Measurements from ENCODE around the gene NFIB.

DNA sequence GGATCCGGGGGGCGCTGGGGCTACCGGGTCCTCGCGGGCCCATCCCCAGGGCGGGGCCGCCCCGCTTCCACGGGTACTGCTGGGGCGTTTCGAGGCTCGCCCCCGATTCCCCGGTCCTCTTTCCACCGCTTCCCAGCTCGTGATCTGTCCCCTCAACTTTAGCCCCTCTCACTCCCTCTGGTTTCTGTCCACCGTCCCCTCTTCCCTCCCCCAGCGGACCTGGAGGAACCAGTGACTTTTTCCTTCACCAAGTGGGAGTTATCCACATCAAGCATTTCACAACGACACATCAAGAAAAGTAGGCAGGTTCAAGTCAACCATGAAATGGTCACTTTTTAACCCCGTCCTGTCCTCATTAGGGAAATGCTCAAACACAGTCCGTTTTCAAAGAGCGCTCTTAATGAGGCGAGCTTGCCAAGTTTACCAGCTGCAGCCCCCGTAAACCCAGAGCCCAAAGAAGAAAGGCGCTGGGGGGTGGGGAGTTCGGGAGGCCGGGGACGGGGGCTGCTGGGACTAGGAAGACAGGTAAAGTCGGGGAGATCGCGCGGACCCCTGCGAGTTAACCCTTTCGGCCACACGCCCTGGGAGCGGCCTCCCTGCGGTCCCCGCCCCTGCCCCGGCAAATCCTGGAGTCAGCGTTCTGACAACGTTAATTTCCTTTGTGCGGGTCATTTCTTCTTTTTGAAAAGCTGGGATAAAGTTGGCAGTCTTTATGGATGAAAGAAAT is 2.1 kb upstream of the NFIB start:
- TF ChIP-seq, protein P1, sequence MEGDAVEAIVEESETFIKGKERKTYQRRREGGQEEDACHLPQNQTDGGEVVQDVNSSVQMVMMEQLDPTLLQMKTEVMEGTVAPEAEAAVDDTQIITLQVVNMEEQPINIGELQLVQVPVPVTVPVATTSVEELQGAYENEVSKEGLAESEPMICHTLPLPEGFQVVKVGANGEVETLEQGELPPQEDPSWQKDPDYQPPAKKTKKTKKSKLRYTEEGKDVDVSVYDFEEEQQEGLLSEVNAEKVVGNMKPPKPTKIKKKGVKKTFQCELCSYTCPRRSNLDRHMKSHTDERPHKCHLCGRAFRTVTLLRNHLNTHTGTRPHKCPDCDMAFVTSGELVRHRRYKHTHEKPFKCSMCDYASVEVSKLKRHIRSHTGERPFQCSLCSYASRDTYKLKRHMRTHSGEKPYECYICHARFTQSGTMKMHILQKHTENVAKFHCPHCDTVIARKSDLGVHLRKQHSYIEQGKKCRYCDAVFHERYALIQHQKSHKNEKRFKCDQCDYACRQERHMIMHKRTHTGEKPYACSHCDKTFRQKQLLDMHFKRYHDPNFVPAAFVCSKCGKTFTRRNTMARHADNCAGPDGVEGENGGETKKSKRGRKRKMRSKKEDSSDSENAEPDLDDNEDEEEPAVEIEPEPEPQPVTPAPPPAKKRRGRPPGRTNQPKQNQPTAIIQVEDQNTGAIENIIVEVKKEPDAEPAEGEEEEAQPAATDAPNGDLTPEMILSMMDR (conservative IDR thresholded peaks at IDR 0.05; ENCODE audit: low read length) = no peak
- TF ChIP-seq EZH2phosphoT487 (IDR thresholded peaks at IDR 0.05; ENCODE audit: borderline replicate concordance) = no peak
